AG10803 (cell line): ENCODE measurements around the gene ITGA2B.

Experiments used
- DNase-seq: peaks from one replicate; pipeline ENCODE4 v3.0.0; 2010; ENCODE audit warnings: low read depth
- H3K4me3 ChIP-seq: 2 replicates; pipeline ENCODE4 v1.5.1; 2011; ENCODE audit warnings: mild to moderate bottlenecking, low read length, control low read depth
- CTCF ChIP-seq: conservative IDR thresholded peaks from 2 replicates; pipeline ENCODE4 v1.5.1; 2011; ENCODE audit warnings: mild to moderate bottlenecking, low read length, control low read depth, inconsistent platforms

The ITGA2B gene

GRCh38 chr17:44389281-44389680 is at the start of gene ITGA2B:
Gene ITGA2B, minus strand, starts transcription at chr17:44389649. Its CDS starts 176 bp downstream, at chr17:44389473.
- no peak for DNase-seq
- no peak for TF ChIP-seq CTCF
- no peak within 1 kb of the TSS for H3K4me3 ChIP-seq

GRCh38 chr17:44439168-44439567 is 49.7 kb upstream of the ITGA2B start:
- TF ChIP-seq CTCF, result no peak
- DNase-seq, result no peak

GRCh38 chr17:44438636-44439035 is 49.2 kb upstream of the ITGA2B start:
- H3K4me3 ChIP-seq, result no peak overlapping the region
- DNase-seq, result no peak
- no peak for TF ChIP-seq CTCF

More at GRCh38 chr17:44439168-44439567, 49.7 kb upstream of the ITGA2B start:
- H3K4me3 ChIP-seq, result no peak overlapping the region

GRCh38 chr17:44436336-44436735 is 46.9 kb upstream of the ITGA2B start:
- no peak overlapping the region for H3K4me3 ChIP-seq
- DNase-seq, result no peak
- no peak for TF ChIP-seq CTCF

- TF ChIP-seq CTCF, result no peak
- no peak overlapping the region for H3K4me3 ChIP-seq
- no peak for DNase-seq
These were observed 43.1 kb upstream of the ITGA2B start for GRCh38 chr17:44432254-44433157.

GRCh38 chr17:44424828-44425461 is 35.5 kb upstream of the ITGA2B start:
- DNase-seq, result no peak
- TF ChIP-seq CTCF, result no peak

More at GRCh38 chr17:44424828-44425461, 35.5 kb upstream of the ITGA2B start:
- H3K4me3 ChIP-seq, result no peak overlapping the region
